22Rv1 (cell line): Measurements from ENCODE around the gene ARF1.

Experiments
- ZFX ChIP-seq: fragments of 450-650 bp; IDR thresholded peaks from 2 replicates; pipeline ENCODE4 v1.6.1; 2017; ENCODE audit warnings: antibody characterized with exemption, borderline replicate concordance
- TF ChIP-seq, protein P1 (sequence below): fragments of 450-650 bp; IDR thresholded peaks from 2 replicates; pipeline ENCODE4 v1.5.1; 2017; ENCODE audit warnings: mild to moderate bottlenecking

DNA sequence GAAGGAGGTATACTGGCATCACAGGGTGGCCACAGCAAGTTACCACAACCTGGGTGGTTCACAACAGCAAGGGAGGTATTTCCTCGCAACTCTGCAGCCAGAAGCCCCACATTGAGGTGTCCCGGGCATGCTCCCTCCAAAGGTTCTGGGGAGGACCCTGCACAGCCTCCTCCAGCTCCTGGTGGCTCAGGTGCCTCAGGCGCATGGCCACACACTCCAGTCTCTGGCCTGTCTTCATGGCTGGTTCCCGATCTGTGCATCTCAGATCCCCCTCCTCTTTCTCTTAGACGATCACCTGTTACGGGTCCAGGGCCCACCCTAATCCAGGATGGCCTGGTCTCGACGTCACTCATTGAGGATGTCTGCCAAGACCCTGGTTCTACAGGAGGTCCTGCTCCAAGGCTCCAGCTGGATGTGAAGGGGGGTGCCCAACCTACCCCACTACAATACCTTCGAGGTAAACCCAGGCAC lies 6.7 kb upstream of the ARF1 start:
- TF ChIP-seq, protein P1, sequence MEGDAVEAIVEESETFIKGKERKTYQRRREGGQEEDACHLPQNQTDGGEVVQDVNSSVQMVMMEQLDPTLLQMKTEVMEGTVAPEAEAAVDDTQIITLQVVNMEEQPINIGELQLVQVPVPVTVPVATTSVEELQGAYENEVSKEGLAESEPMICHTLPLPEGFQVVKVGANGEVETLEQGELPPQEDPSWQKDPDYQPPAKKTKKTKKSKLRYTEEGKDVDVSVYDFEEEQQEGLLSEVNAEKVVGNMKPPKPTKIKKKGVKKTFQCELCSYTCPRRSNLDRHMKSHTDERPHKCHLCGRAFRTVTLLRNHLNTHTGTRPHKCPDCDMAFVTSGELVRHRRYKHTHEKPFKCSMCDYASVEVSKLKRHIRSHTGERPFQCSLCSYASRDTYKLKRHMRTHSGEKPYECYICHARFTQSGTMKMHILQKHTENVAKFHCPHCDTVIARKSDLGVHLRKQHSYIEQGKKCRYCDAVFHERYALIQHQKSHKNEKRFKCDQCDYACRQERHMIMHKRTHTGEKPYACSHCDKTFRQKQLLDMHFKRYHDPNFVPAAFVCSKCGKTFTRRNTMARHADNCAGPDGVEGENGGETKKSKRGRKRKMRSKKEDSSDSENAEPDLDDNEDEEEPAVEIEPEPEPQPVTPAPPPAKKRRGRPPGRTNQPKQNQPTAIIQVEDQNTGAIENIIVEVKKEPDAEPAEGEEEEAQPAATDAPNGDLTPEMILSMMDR = no peak
- no peak for TF ChIP-seq ZFX
